OCI-M2 (cell line): ENCODE results near the gene WSB1.
"Not testable (repeated sequence)": the region's sequence is repeated elsewhere in the genome, so short reads cannot be mapped to it uniquely, and the experiment has no call there.

Experiments used
- DNase-seq: peaks from one replicate; lab custom pipeline; 2025; ENCODE audit not compliant: unreplicated experiment; lab: John Stamatoyannopoulos, UW

WSB1 gene

DNA sequence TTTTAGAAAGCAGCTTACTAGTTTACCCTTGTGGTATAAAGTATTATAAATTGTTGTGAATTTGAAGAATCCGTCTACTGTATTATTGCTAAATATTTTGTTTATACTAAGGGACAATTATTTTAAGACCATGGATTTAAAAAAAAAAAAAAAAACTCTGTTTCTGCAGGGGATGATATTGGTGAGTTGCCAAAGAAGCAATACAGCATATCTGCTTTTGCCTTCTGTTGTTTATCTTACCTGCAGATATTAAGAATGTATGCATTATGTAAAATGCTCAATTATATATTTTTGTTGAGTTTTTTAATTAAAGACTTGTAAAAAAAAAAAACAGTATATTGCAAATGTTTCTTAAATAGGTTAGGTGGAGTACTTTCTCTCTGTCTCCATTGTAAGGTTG, 19.4 kb downstream of the WSB1 start:
- no peak for DNase-seq

DNA sequence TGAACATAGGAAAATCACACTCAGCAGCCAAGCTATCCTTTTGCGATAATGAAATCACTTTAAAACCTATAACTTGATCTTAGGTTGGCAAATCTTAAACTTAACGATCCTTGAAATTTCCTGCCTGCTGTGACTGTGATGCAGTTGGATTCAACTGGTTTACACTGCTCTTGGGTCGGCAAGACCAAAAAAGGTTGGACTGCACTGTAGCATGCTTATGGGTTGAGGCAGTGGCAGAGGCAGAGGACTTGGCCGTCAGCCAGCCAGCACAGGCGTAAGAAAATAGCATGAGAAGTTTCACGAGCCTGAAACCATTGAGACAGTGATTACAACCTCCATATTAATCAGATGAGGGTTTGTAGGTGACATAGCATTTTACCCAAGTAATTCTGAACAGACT, 21.4 kb downstream of the WSB1 start:
- no peak for DNase-seq

DNA sequence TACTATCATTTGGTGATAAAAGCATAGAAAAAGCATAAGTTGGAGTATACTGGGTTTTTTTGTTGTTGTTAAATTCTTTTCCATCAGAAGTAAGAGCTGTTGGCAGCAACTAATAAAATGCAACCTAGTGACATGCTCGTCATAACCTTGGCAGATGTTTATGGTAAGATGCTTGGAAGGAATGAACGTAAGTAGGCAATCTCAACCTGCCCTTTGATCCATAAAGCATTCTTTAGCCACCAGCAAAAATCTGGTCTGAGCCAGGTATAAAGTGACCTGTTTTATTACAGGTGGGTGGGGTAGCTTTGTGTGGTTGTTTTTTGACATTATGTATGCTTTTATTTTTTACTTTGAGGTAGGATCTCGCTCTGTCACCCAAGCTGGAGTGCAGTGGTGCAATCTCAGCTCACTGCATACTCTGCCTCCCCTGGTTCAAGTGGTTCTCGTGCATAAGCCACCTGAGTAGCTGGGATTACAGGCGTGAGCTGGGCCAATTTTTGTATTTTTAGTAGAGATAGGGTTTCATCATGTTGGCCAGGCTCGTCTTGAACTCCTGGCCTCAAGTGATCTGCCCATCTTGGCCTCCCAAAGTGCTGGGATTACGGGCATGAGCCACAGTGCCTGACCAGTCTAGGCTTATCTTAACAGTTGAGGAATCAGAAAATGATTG, 22.0 kb downstream of the WSB1 start:
- no peak for DNase-seq

DNA sequence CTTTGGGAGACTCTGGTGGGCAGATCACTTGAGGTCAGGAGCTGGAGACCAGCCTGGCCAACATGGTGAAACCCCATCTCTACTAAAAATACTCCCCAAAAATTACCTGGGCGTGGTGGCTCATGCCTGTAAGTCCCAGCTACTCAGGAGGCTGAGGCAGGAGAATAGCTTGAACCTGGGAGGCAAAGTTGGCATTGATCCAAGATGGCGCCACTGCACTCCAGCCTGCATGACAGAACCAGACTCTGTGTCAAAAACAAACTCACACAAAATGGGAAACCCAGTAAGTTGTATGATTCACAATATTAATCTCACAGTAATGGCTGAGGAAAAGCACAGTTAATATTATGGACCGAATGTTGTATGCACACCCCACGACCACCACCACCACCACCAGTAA, 24.3 kb downstream of the WSB1 start:
- no peak for DNase-seq

DNA sequence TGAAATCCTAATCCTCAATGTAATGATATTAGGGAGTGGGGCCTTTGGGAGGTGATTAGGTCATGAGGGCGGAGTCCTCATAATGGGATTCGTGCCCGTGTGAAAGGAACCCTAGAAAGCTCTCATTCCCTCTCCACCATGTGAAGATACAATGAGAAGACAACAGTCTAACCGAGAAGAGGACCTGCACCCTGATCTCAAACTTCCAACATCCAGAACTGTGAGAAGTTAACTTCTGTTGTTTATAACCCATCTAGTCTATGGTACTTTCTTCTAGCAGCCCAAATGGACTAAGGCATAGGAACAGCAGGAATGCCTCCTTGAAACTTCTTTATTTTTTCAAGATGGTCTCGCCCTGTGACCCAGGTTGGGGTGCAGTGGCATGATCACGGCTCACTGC, 24.7 kb downstream of the WSB1 start:
- DNase-seq, result no peak

DNA sequence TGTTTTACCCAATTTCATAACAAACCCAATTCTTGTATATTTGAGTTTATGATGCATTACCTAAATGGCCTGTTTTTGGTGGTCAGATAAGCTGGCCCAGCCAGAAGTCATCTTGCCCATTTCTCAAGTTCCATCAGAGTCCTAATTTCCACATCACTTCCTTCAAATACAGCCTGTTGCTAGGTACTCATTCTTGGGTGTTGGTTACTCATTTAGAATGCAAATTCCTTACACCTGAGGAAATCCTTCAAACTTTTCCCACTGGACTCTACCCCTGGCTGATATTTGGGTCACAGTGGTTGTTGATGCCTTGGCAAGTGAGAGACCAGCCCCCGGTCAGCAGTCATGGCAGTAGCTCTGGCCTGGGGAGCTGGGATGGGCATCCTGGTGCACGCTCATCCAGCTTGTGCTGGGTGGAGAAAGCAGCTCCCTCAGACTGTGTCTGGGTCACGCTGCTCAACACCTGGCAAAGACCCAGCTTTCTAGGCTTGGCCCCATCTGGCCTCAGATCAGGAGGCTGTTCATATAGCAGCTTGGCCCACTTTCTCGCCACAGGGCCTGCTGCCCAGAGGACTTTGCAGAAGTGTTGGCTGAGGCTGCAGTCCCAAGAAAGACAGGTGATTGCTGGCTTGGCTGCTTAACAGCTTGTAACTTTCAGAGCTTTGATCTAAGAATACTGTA, 25.8 kb downstream of the WSB1 start:
- no peak for DNase-seq

DNA sequence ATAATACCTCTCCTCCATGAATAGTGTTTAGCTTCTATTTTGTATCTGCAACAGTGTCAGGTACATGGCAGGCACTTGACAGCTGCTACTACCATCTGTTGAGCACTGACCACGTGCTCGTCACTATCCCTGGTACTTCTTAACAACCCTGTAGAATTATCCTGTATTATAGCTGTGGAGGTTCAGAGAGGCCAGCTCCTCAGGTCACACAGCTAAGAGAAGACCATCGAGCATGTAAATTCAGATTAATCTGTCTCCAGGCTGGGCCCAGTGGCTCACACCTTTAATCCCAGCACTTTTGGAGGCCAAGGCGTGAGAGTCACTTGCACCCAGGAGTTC, 26.3 kb downstream of the WSB1 start:
- DNase-seq, result no peak

DNA sequence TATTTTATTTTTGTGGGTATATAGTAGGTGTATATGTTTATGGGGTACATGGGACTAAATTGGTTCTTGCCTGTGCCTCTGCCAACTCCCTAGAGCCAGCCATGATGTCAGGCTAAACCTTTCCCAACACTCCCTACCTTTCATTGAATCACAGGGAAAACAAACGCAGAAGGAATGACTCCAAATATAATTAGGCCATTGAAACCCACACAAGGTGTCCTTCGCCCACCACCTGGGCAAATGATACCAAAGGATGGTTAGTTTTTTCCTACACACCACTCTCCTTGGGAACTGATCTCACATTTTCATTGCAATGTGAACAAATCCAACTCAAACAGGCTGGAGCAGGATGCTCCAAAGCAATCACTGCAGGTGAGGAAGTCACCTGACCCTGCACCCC, 27.5 kb downstream of the WSB1 start:
- no peak for DNase-seq

DNA sequence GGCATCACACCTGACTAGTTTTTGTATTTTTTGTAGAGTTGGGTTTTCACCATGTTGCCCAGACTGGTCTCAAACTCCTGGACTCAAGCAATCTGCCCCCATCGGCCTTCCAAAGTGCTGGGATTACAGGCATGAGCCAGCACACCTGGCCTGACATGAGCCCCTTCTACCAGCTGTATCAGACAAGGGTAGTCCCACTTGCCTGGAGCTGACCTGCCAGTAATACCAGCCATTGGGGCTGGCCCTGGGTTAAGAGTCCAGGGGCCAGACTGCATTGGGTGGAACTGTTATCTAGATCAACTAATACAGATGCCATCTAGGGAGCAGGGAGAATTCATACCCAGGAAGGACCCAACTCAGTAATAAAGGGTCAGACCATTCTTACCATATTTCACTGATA, 28.1 kb downstream of the WSB1 start:
- DNase-seq, result no peak

DNA sequence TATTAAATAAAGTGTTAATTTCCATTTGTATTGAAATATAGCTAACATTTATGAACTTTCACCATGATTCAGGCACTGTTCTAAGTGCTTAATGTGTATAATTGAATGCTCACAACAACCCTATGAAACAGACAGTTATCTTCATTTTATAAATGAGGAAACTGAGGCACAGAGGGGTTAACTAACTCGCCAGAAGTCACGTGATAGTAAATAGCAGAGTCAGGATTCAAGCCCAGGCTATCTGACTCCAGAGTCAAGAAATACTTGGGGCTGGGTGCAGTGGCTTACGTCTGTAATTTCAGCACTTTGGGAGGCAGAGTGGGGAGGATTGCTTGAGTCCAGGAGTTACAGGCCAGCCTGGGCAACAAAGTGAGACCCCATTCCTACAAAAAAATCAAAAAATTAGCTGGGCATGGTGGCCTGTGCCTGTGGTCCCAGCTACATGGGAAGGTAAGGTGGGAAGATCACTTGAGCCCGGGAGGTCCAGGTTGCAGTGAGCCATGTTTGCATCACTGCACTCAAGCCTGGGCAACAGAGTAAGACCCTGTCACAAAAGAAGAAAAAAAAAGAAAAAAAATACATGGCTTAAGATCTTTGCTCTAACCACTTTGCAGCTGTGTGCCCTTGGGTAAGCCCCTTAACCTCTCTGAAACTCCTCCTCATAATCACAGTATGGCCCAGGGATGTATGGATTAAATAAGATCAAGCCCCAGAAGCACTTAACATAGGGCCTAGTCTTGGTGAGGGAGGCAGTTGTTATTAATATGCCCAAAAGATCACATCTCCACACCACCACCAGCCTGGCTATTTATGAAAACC, 29.0 kb downstream of the WSB1 start:
- DNase-seq, result no peak

DNA sequence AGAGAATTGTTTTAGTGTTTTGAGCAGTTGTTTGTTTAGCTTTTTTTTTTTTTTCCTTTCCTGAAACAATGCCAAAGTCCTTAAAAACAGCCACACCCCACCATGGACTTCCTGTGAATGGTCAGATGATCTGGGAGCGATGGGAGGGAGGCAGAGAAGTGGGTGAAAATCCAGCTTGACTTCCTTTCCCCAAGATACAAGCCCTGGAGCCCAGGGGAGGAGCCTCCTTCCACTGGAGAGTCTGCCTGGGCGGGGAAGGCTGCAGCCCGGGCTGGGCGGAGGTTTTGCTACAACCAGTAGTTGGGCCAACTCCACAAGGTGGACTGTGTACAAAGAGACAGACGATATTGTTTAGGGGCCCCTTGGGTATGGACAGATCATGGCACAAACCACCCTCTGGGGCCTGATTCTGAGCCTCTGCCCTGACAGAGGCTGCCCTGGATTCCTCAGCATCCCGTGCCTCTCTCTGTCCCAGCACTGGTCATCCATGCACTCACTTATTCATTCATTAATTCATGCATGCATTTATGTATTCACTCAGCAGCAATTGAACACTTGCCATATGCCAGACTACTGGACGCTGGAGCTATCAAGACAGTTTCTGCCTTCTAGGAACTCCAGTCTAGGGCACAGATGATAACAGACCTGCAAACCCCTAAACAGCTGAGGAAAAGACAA, 29.8 kb downstream of the WSB1 start:
- DNase-seq, result no peak

DNA sequence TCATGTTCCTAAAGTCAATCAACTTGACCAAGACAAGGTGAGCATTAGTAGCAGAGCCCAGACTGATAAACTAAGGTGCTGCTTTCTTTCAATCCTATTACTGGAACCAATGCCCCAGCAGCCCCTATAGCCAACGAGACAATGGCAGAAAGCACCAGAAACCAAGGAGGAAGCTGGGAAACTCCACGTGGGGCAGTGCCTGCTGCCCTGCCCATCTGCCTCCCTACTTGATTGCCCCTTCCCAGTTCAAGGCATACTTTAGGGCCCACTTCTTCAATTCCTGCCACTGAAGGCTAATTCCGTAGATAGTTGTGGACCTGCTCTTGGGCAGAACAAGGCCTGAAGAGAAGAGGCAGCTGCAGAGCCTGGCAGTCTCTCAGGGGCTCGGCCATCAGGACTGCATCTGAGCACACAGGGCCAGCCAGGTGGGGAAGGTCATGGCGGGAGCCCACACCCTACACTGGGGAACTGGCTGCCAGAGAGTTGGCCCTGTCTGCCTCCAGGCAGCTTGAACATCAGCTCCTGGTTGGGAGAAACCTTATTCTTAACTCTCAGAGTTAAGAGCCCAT, 30.9 kb downstream of the WSB1 start:
- no peak for DNase-seq

DNA sequence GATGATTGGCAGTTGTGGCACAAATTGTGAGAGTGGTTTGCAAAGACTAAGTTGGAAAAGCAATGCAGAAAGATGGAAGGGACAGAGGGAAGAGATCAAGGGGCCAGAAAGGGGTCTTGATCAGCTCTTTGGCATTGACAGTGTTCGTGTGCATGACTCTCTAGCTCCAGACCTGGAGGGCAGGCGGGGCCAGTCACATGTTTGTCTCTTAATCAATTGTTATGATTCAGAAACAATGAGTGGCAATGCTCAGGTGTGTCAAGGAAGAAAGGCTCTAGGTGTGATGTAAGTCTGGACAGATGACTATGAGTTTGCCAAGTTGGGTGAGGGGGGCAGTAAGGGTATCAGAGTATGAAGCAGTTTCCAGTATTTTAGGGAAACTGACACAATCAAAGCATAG, 32.1 kb downstream of the WSB1 start:
- DNase-seq, result no peak

DNA sequence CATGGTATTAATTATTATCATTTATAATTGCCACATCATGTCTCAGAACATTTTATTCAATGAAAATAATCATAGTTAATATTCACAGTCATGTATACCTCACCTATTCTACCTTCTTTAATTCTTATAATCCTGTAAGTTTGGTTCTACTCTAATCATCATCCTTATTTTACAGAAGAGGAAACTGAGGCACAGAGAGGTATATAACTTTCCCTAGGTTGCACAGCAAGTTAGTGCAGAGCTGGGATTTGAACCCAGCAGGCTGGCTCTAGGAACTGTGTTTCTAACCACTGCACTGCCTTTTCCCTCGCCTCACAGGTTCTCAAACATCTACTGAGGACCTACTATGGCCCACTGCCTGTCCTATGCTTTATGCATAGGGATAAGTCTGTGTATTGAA, 32.7 kb downstream of the WSB1 start:
- DNase-seq, result no peak

DNA sequence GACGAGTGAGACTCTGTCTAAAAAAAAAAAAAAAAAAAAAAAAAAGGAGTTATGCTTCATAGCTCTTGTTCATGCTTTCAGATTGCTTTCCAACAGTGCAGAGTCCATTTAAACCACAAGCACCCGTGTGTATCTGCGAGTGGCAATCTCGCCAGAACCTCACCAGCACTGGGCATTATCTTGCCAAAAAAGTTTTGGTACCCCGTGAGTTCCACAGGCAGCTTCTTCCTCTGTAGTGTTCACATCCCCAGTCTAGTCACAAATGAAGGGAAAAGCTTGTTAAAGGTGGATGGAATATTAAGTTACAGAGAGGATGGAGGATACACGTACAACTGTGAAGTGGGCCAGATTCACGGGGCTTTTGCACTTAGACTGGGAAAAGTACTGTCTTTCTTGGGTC, 33.5 kb downstream of the WSB1 start:
- DNase-seq, result no peak

DNA sequence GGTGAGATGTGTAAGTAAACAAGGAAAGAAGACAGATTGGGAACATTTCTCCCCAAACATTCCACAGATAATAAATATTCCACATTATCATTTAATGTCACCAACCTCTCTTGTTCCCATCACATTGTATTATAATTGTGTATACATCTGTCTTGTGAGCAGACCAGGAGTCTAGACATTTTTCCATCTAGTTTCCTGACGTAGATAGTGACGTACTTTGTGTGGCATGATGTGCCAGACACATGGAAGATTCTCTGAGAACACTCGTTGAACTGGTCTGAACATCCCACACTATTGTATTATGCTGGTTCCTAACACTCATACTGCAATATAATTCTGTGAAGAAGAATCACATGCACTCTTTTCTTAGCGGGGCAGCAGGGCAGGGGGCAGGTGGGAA, 34.0 kb downstream of the WSB1 start:
- DNase-seq, result no peak

DNA sequence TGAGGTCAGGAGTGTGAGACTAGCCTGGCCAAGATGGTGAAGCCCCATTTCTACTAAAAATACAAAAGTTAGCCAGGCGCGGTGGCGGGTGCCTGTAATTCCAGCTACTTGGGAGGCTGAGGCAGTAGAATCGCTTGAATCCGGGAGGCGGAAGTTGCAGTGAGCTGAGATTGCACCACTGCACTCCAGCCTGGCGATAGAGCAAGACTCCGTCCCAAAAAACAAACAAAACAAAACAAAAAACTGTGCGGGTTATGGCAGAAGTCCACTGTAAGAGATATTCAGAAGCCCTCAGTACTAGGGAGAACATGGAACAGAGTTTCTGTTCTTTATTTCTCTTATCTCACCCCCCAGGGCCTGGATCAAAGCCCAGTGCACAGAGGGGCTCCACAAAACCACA, 34.8 kb downstream of the WSB1 start:
- DNase-seq, result not testable (repeated sequence)

DNA sequence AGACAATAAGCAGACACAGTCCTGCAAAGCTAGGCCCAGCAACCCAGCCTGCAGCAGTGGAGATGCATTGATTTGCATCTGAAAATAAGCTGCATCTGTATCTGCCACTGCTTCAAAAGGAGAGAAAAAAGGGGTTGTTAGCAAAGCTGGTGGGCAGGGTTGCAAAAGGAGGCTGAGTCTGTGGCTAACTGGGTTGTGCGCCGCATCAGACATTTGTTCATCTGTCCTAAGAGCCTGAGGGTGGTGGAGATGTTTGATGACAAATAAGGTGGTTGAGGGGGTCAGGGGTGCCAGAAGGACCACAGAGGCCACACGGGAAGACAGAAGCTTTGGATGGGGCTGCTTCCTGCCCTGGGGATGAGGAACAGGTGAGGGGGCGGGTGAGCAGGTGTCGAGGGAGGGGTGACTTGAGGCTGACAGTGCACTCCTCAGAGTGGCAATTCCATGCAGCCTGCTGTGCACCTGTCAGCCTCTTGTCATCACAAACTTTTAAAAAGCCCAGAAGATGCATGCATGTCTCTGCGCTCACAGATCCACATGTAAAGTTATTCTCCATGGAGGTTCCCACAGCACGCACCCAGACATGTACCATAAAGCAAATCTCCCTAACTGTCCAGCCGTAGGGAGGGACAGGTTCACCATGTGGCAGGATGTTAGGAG, 35.4 kb downstream of the WSB1 start:
- no peak for DNase-seq

DNA sequence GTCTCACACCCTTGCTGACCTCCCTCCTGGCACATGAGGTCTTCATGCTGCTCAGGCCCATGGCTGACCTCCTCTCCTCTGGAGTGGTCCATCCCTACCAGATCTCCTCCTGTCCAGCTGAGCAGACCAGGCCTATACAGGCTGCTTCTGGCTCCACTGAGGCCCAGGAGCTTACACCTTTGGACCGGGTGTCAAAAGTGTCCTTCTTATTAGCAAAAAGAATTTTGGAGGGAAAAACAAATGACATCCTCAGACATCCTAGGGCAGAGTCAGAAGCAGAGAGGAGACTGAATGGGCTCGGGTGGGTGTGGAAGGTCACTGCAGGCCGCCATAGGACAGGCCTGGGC, 38.1 kb downstream of the WSB1 start:
- no peak for DNase-seq

DNA sequence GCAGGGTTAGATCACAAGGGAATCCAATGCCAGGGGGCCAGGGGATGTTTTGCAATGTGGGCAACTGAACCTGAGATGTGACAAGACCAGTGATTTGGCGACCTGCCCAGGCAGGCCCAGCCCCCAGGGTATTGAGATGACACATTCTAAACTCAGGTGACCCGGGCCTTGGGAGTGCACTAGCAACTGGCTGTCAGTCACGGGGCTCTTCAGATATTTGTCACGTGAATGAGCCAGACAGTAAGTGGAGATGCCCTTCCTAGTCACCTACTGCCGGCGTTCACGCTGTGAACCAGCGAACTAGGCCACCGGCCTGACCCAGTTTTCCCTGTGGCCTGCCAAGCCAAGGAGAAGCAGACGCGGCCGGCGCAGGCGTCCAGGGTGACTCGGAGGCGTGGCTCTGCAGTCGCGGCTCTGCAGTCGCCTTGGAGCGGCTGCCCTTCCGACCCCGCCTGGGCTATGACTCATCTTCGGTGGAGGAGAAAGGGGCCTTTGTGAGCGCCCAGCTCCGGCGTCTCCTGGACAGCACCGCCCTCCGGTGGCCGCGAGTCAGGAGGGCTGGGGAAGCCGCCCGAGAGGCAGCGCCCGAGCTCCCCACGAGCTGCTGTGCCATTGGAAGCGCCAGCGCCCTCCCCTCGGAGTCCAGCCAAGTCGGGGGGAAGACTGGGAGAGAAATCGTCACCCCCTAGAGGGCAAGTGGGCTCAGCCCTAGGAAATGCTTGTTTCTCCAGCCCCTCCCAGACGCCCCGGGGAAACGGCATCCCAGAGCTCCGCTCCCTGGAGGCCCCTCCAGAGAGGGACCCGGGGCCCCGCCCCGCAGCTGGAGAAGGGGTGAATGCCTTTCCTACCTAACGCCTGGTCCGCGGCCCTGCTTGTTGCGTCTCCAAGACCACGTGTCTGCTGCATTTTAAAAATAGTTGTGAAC, 38.8 kb downstream of the WSB1 start:
- DNase-seq, result peak; percentile 62
